IPS-NIHi7 (cell line): ENCODE measurements around the gene POLG.

Source experiments
- DNase-seq: peaks from one replicate; pipeline ENCODE4 v3.0.0; 2012; ENCODE audit warnings: mixed read lengths; ENCODE audit errors: extremely low spot score

The POLG gene

DNA sequence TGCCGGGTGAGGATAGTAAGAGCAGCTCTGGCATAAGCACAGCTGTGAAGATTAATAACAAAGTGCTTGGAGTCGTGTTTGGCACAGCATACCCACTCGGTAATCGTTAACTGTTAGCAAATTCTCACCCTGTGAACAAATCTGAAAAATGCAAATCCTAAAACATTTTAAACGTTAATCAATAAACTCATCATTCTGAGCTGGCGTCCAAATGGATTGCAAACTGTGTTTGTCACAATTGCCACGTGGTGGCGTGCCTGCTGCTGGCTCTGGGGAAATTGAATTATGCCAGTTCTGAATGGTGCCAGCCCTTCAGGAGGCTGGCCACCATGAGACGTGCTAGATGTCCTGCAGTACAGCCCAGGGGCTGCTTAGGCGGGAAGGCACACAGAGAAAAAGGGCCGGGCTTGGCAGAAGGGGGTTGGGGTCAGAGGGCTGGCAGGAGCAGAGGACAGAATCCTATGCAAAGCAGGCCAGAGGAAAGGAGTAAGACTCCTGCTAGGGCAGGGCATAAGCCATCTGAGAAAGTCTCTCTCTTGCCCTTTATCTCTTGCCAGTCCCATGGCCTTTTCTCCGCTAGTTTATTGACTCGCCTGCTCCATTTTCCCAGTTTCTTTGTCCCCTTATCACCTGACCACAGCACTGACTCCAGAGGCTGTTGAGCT lies 22.1 kb upstream of the POLG start:
- no peak for DNase-seq

DNA sequence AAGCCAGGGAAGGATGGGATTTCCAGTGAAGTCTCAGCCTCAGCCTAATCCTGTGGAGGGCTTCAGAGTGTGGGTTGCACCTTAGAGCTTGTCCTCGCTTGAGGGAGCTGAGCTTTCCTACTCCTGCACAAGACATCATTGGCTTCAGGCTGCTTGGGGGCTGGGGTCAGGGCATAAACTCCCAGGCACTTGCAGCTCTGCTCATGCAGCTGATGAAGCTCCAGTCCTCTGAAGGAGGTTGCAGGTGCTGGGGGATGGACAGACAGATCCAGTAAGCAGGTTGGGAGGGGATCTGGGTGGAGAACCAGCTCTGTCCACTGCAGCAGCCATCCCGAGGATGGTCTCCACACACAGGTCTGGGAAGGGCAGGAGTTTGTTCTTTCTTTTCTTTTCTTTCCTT lies 19.4 kb upstream of the POLG start:
- DNase-seq: no peak

DNA sequence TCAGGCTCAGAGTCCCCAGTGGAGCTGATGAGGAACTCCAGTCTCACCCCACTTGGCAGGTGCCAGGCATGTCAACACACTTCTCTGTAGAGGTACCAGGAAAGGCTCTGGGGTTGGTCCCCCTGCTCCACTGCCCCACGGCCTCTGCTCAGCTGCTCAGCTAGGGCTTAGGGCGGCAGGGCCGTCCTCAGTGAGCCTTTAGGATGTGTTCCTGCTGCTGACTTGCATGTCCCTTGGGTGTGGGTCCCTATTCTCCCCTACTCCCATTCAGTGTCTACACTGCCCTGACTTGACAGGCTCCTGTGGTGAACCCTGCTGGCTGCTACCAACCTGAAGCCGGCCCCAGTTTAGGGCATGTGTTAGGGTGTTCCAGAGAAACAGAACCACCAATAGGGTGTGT lies 17.9 kb upstream of the POLG start:
- no peak for DNase-seq

DNA sequence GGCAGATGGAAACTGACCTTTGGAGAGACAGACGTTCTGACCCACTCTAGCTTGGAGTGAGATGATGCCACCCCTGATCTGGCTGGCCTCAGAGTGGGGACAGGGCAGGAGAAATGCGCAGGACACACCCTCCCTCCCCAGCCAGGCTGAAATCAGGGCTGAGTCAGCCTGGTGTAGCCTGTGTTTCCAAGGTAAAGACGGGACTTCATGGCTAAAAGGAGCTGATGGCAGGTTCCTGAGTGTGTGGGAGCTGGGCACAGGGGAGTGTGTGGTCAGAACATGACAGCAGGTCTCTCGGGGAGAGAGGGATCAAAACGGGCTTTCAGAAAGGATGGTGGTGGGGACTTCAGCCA lies 14.6 kb upstream of the POLG start:
- no peak for DNase-seq

DNA sequence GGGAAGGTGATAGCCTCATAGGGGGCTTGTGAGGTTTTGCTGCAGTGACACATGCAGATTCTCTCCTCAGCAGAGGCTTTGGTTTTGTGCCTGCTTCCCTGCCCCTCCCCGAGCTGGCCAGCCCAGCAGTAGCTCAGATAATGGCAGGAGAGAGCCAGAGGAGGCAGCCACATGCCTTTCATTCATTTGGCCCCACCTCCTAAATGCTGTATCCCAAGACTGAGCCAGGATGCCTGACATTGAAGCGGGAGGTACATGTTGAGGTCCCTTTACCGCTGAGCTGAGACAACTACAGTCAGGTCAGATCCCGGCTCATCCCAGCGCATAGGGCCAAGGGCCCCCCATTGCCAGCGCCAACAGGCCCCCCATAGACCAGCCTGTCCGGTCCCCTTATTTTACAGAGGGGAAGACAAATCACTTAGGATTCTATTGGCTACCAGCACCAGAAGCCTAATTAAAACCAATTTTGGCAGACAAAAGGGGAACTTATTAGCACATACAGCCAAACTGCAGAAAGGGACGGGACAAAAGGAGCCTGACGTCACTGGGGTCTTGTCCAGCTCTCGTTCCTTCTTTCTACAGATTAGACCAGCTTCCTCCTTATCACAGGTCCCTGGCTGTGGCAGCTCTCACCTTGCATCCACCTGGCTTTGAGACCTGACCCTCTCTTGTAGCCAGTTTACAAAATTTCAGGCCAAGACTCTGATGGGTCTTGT lies 12.1 kb upstream of the POLG start:
- DNase-seq: peak; percentile 74

DNA sequence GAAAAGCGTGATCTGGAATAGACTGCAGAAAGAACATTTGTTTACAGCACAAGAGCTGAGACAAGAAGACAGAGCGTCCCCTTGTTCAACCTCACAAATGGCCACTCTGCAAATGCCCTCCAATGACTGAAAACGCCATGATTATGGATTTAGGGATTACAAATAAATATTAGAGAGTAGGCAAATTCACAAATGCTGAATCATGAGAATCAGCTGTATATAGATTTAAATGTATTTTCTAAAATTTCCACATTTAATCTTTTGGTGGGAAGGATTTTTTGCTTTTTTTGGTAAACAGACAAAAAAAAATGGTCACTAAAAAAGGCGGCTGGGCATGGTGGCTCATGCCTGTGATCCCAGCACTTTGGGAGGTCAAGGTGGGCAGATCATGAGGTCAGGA lies 10.6 kb upstream of the POLG start:
- DNase-seq: no peak

DNA sequence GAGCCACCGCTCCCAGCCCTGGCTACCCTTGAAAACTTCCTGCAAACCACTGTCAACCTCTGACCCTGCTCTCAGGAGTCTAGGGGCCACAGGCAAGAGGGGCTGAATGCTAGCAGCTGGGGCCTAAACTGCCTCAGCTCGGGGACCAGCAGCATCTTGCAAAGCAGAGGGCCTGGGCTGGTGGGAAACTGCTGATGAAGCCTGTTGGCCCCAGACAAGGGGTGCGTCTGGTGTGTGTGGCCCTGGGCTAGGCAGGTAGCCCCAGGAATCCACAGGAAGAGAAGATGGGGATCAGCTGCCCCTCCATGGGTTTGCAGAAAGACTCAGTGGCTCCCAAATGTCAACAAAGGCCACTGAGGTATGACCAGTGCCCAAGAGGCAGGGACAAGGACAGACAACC lies 8.2 kb upstream of the POLG start:
- DNase-seq: no peak

DNA sequence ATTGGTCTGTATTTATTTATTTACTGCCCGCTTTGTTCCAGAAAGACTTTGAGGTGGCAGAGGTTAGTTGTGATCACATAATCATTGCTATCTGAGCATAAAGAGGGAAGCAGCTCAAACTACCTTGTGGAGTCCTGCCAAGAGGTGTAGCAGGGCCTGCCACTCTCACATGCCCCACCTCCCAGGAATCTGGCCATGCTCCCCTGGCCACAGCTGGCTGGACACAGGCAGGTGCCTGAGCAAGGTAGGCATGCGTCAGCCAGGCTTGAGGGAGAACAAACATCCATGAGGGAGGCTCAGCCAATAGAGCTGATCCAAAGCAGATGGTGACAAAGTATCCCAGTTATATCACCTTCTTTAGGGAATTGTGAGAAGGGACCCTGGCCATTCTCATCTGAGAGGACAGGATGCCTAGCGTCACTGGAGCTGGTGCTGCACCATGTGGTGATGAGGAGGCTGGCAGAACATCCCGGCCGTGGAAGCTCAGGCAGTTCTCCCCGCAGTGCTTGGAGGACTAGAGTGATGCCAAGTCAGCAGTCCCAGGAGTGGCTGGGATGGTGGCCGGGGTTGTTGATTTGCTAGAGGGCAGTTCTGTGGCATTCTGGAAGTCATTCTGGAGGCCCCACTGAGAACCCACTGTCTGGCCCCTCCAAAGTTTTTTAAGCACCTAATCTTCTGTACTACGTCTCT lies 6.8 kb upstream of the POLG start:
- DNase-seq: no peak

DNA sequence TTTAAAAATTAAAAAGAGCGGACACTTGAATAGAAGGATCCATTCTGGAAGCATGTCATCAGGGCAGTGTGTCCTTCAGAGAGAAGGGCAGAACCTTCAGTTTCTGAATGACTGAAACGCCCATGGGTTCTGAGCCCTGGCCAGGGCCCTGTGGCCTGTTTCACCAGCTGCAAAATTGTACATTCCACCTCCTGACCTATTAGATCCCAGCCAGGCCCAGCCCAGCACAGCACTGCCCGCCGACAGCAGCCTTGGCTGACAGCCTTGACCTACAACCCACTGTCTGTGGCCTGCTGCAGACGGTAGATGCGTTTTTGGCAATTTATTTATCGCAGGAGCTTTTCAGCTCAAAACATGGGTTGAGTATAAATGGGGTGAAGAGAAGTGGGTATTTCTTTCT lies 5.9 kb upstream of the POLG start:
- DNase-seq: no peak

DNA sequence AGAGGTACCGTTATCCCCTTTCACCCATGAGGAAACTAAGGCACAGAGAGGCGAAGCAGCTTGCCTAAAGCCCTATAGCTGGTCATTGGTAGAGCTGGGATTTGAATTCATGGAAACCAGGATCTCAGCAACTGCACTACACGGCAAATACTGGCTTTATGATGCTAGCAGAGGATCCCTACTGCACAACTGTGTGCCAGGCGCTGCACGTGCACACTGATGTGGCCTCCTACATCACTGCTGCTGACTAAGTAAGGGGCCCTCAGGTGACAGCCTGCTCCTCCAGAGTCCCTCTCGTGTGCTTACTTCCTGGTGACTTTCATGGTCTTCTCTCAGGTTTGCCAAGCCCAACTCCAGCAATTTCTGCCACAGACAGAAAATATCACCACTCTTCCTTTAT lies 3.4 kb upstream of the POLG start:
- no peak for DNase-seq

DNA sequence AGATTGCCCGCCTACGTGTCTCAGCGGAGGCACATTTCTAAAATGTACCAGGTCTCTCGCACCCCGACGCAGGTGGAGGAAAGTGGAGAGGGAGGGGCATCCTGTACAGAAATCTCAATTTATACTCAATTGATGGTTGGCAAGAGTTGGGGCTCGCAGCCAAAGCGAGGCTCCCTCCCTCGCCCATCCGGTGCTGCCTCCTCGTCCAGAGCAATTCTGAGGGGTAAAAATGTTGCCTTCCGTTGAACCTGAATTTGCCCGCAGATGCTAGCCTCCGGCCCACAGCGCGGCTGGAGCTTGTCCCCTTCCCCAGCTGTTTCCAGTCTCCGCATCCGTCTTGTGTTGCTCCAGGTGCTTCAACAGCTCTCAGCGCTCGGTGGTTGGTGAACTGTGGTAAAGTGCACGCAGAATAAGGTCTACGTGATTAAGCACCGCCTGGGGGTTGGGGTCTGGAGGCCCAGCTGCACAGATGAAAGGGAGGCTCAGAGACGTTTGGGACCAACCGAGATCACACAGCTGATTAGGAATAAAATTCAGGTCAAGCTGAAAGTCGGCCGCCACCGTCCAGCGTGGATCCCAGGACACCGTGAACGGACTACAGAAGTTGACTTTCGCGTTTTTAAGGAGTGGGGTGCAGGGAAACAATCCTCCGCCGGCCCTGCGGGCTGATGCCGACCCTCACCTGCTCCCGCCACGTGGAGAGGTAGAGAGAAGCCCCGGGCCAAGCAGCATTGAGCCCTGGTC lies 846 bp upstream of the POLG start:
- DNase-seq: no peak

DNA sequence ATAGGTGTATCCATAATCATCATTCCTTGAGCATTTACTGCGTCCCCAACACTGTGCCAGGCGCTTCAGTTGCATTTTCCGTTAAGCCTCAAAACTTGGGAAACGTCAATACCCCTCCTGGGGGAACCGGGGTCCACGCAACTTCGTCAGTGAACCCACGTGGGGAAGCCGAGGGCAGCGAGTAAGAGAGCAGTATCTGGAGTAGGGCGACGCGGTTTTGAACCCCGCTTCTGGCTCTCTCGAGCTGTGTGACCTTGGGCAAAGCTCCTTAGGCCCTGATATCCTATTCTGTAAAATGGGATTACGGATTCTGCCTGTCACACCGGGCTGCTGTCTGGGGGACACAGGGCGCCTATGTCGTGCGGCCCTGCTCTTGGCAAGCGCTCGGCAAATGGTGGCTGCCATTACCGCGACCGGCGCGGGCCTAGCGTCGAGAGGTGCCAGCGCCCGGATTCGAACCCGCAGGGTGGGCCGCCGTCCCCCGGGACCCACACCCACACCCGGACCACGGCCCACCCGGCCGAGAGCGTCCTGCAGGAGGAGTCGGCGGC lies 590 bp downstream of the POLG start:
- DNase-seq: no peak

DNA sequence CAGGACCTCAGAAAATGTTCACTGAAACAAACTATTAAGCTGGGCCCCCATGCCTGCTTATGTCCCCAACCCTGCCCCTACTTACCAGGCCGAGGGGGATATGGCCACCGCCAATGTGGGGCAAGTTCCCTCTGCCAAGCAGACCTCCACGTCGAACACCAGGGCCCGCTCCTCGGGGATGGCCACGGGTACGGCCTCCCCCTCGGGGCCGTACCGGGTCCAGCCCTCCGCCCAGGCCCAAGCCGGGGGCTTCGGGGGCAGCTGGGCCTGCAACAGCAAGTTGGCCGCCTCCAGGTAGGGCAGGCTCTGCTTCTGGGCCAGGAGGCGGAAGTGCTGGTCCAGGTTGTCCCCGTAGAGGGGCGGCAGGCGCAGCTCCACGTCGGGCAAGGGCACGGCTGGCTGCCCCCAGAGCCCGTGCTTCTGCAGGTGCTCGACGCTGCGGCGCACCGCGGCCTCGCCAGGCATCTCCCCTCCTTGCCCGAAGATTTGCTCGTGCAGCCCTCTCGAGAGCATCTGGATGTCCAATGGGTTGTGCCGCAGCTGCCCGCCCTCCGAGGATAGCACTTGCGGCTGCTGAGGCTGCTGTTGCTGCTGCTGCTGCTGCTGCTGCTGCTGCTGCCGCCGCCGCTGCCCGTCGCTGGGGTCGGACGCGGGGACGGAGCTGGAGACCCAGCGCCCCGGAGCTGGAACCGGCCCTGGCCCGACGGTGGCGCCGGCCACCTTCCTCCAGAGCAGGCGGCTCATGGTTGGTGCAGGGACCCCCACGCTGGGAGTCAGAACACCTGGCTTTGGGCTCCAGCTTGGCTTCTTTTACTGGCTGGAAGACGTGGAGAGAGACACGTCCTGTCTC lies 1.4 kb downstream of the POLG start:
- DNase-seq: no peak

DNA sequence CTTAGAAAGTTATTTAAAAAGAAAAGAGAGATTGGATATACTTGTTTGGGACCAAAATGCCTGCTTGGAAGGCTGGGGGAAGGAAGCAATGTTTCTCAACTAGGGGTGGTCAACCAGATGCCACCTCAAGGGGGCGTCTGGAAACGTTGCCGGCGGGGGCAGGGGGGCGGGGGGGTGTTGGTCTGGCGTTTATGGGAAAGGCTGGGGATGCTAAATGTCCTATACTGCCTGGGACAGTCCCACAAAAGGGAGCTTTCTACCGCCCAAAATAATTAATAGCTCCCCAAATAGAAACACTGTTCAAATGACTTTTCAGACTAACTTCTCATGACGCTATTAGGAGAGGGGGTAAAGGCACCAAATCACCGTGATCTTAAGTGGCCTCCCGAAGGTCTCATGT lies 2.2 kb downstream of the POLG start:
- peak; percentile 79 for DNase-seq

DNA sequence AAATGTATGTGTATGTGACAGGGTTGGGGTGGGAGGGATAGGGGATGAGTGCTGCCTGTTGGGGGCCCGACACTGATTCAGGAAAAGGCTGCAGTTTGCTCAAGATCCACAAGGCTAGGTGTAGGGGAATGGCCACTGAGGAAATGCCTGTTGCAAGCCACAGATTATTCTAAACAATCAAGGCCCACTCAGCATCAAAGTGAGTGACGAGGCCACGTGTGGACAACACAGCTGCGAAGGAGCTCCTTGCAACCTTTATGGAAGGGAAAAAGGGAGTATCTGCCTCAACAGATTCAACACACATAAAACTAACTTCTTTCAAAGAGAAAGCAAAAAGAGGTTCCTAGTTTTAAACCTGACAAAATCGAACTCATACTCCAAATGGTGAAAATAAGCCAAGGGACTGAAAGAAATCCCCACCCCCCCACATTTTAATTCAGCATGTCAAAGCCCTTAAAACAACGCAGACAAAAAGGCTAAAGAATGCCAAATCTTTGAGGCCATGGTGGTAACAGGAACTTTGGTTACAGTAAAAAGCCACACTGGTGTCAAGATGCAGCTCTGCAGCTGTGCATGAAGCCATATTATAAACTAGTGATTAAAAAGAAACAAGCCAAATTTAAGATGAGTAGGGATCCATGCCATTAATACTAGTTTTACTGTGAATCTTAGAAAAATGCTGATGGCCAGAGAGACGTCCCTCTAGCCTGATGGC lies 3.6 kb downstream of the POLG start:
- no peak for DNase-seq

DNA sequence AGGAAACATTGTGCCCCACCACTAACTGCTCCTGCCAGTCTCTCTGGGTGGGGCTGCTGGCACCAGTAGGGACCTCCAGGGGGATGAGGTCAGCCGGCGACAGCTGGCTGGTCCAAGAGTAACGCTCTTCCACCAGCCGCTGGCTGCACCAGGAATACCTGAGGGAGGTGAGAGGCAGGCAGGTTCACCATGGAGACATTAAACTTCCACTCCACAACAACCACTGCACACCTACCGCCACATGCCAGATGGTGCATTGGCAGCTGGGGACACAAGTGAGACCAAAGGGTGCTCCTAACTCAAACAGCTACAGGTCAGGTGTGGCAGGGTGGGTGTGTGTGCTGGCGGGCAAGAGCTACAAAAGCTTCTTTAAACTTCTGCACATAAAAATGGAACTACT lies 4.5 kb downstream of the POLG start:
- DNase-seq: no peak

DNA sequence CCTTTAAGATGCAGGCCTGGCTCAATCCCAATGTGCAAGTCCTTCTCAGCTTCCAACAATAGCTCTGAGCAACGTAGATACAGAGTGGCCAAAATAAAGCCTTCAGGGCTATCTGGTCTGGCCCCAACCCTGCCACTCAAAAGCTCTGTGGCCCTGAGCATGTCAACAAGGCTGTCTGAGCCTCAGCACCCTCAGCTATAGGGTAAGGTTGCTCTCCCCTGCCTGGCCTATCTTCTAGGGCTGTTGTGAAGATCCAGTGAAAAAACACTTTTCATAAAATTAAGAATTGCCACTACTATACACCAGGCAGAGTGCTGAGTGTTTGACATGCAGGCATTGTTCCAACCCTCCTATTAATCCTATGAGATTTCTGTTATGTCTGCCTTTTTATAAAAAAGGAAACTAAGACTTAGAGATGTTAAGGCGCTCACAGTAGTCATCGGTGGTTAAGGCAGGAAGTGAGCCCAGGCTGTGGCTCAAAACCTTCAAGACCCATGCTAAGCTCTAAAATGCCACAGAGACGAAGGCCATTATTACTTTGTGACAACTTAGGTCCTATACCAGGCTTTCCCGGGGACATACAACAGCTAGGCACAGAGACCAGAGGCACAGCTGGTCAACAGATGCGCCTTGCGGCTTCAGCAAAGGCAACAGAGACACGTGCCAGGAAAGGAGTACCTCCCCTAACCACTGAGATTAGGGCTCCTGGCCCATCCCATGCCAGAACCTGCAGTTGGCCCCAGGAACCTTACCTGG lies 5.1 kb downstream of the POLG start:
- no peak for DNase-seq

DNA sequence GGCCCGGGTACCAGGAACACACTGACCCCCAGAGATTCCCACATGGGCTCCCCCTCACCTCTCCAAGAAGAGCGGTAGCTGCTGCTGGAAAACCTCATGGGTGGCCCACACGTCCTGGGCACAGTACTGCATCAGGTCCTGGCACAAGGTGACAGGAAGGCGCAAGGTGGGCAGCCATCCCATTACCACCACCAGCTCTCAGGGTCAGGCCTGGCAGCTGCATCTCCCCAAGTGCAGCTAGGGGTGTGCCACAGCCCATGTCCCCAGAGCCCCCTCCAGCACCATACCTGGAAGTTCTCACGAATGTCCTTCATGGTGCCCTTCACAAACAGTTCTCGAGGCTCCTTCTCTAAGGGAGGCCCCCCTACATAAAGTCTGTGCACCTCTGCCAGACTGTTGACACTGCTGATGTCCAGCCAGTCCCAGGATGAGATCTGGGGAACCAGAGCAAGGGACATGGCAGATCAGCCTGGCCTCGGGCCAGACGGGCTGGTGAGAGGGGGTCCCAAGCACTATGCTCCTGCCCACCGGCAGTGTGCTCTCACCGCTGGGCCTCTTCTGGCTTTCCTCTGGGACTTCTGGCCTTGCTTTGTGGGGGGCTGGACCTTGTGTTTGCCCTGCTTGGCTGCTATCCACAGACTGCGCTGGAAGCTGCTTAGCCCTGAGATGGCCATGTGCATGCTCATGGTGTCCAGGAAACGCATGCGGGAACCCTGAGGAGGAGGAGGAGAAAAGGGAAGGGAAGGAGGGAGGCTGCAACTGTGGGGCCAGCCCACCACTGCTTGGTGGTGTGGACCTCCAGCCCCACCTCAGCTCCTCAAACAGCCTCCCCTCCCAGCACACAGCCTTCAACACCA lies 6.0 kb downstream of the POLG start:
- DNase-seq: no peak

DNA sequence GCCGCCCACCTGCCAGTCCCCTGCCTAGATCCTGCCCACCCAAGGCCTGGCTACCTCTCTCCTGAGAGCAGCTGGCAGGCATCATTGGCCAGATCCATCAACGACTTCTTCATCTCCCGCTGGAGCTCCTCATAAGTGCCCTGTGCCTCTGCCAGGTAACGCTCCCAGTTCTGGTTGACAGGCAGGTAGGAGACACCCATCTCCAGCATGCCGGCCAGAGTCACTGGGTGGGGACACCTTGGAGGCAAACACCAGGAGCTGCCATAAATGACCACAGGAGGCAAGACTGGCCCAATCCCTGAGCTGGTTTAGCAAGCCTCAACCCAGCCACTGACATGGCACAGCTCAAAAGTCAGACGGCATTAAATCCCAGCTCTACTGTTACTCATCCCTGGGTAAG lies 7.5 kb downstream of the POLG start:
- DNase-seq: no peak
